ENCODE measurements around the gene SLC25A21.
"Not testable (repeated sequence)": the region's sequence is repeated elsewhere in the genome, so short reads cannot be mapped to it uniquely, and the experiment has no call there.

- TF ChIP-seq POLR2A (IDR thresholded peaks at IDR 0.05; ENCODE audit: low read length); GATA1 (IDR thresholded peaks at IDR 0.05; ENCODE audit: low read depth, low read length): not testable (repeated sequence)
These were observed 10.1 kb downstream of the SLC25A21 start for GRCh38 chr14:37162307-37162706.
